HCT116 (cell line): Measurements from ENCODE around the gene ROCK1. TPM values are rescaled to one million over a fixed set of nuclear protein-coding genes. Genes with fewer than 3 reads are reported as not detected.

Experiments used
- ATAC-seq: fragments of 200-7000 bp; cut with Tn5 transposase; 2 replicates; pipeline ENCODE4 v1.9.1; 2020; ENCODE audit warnings: mild to moderate bottlenecking, moderate library complexity
- BruUV-seq: library from RNA; stranded (reverse); fragments of 400-500 nt; replicated peaks from 2 replicates; lab custom pipeline; 2021; lab: Mats Ljungman, UMichigan
- CTCF ChIA-PET: fragments of 300-600 bp; sonication (Branson Sonifier 250); formaldehyde crosslinking; loops from one replicate; lab custom pipeline; 2021; ENCODE audit warnings: antibody characterized with exemption; lab: Charles Lee
- POLR2A ChIA-PET: fragments of 300-600, 350-600 bp; sonication (Branson Sonifier 250); formaldehyde crosslinking; loops from one replicate; lab custom pipeline; 2021; ENCODE audit warnings: antibody characterized with exemption; lab: Charles Lee
- RAD21 ChIA-PET, 2 experiments: fragments of 300-600 bp; sonication (Branson Sonifier 250); formaldehyde crosslinking; loops; one replicate each; lab custom pipeline; 2023; ENCODE audit warnings: low total read pairs in 2 of 2; ENCODE audit not compliant: uncharacterized antibody in 2 of 2, unreplicated experiment in 2 of 2, low non-redundant PET in 1 of 2; lab: Charles Lee
- DNase-seq: peaks from one replicate; pipeline ENCODE4 v3.0.0-alpha.2; 2010; ENCODE audit warnings: low read depth, low spot score
- H2AFZ ChIP-seq: fragments of 200-600 bp; shearing (Covaris generic), sonication (generic); 2 replicates; pipeline ENCODE4 v1.6.1; 2017; ENCODE audit warnings: low read depth, mixed run types, mixed read lengths, antibody characterized with exemption, low read length; ENCODE audit not compliant: poor library complexity, severe bottlenecking
- H3K27ac ChIP-seq: 2 replicates; pipeline ENCODE4 v1.5.1; 2012; ENCODE audit warnings: low read depth, low read length
- H3K27me3 ChIP-seq: fragments of 200-600 bp; sonication (generic); 2 replicates; pipeline ENCODE4 v1.6.1; 2016; ENCODE audit warnings: mixed run types, low read length, mixed read lengths; ENCODE audit not compliant: insufficient read depth
- H3K36me3 ChIP-seq, 2 experiments: fragments of 200-500 bp in 1 of 2; fragments of 200-600 bp in 1 of 2; sonication (Bioruptor generic) in 1 of 2; sonication (generic) in 1 of 2; 2 replicates each; pipeline versions ENCODE4 v1.5.1 to v1.6.1; 2014 to 2016; ENCODE audit warnings: low read length in 2 of 2, inconsistent platforms in 1 of 2, mixed read lengths in 1 of 2, mixed run types in 1 of 2; ENCODE audit not compliant: insufficient read depth in 2 of 2, control insufficient read depth in 1 of 2
- H3K4me1 ChIP-seq, 2 experiments: fragments of 200-600 bp in 1 of 2; sonication (generic) in 1 of 2; 2 replicates each; pipeline versions ENCODE4 v1.5.1 to v1.6.1; 2012 to 2017; ENCODE audit warnings: low read length in 2 of 2, inconsistent platforms in 1 of 2, mild to moderate bottlenecking in 1 of 2, mixed read lengths in 1 of 2, mixed run types in 1 of 2, moderate library complexity in 1 of 2; ENCODE audit not compliant: insufficient read depth in 2 of 2, control insufficient read depth in 1 of 2
- H3K4me2 ChIP-seq: fragments of 200-600 bp; sonication (generic); 2 replicates; pipeline ENCODE4 v1.6.1; 2017; ENCODE audit warnings: mixed run types, low read length, mixed read lengths
- H3K4me3 ChIP-seq, 2 experiments: fragments of 200-600 bp in 1 of 2; sonication (generic) in 1 of 2; replicated peaks in 1 of 2; 2 replicates each; pipeline ENCODE4 v1.5.1; 2011 to 2016; ENCODE audit warnings: low read length in 2 of 2, control low read depth in 1 of 2, low read depth in 1 of 2, mild to moderate bottlenecking in 1 of 2, mixed read lengths in 1 of 2, mixed run types in 1 of 2
- H3K79me2 ChIP-seq: fragments of 200-600 bp; sonication (generic); 2 replicates; pipeline ENCODE4 v1.6.1; 2017; ENCODE audit warnings: mild to moderate bottlenecking, mixed run types, low read length, moderate library complexity, mixed read lengths; ENCODE audit not compliant: insufficient read depth
- H3K9ac ChIP-seq: fragments of 200-600 bp; sonication (generic); 2 replicates; pipeline ENCODE4 v1.6.1; 2016; ENCODE audit warnings: low read length, mixed read lengths
- H3K9me2 ChIP-seq: fragments of 200-600 bp; sonication (generic), shearing (Covaris generic); 2 replicates; pipeline ENCODE4 v1.6.1; 2017; ENCODE audit warnings: mixed run types, mild to moderate bottlenecking, moderate library complexity; ENCODE audit not compliant: insufficient read depth
- H3K9me3 ChIP-seq, 2 experiments: fragments of 200-500 bp in 1 of 2; fragments of 200-600 bp in 1 of 2; sonication (Bioruptor generic) in 1 of 2; sonication (generic) in 1 of 2; 2 replicates each; pipeline ENCODE4 v1.6.1; 2014 to 2017; ENCODE audit warnings: low read length in 2 of 2, mixed read lengths in 2 of 2, inconsistent platforms in 1 of 2, low read depth in 1 of 2, mild to moderate bottlenecking in 1 of 2, mixed run types in 1 of 2, moderate library complexity in 1 of 2; ENCODE audit not compliant: control insufficient read depth in 1 of 2, insufficient read depth in 1 of 2
- H4K20me1 ChIP-seq: fragments of 200-600 bp; sonication (generic), shearing (Covaris generic); 2 replicates; pipeline ENCODE4 v1.6.1; 2017; ENCODE audit warnings: mixed run types, mild to moderate bottlenecking, moderate library complexity; ENCODE audit not compliant: insufficient read depth
- ZNF274 ChIP-seq: fragments of 200-500 bp; sonication (Bioruptor generic); IDR thresholded peaks from 2 replicates; pipeline ENCODE4 v1.6.1; 2014; ENCODE audit warnings: mild to moderate bottlenecking, low read depth, low read length, inconsistent platforms
- intact Hi-C: fragments of 100-400 bp; cut with micrococcal nuclease; formaldehyde crosslinking; loops from 2 replicates; pipeline ENCODE4 v1.10.0; 2022
- total RNA-seq: library from RNA; stranded (reverse); gene quantifications from one replicate; pipeline ENCODE4 v1.2.1, GENCODE V29; 2021; ENCODE audit not compliant: unreplicated experiment
- TF ChIP-seq, protein P1 (sequence below): IDR thresholded peaks from 2 replicates; pipeline ENCODE4 v1.6.1; 2011; ENCODE audit warnings: mild to moderate bottlenecking, low read length, moderate library complexity; ENCODE audit not compliant: insufficient replicate concordance; ENCODE audit errors: extremely low read depth
- TF ChIP-seq, protein P2 (sequence below): IDR thresholded peaks from 2 replicates; pipeline ENCODE4 v1.6.1; 2012
- TF ChIP-seq, protein P3 (sequence below): IDR thresholded peaks from 2 replicates; pipeline ENCODE4 v1.6.1; 2012; ENCODE audit warnings: low read depth
- TF ChIP-seq, protein P4 (sequence below), 3 experiments: fragments of 200-600 bp in 1 of 3; sonication (generic) in 1 of 3; IDR thresholded peaks in 2 of 3; conservative IDR thresholded peaks in 1 of 3; 2 replicates each; pipeline ENCODE4 v1.5.1; 2012 to 2017; ENCODE audit warnings: low read depth in 2 of 3, low read length in 2 of 3, antibody characterized with exemption in 1 of 3, borderline replicate concordance in 1 of 3, control low read depth in 1 of 3, mild to moderate bottlenecking in 1 of 3, mixed read lengths in 1 of 3, mixed run types in 1 of 3, moderate library complexity in 1 of 3; ENCODE audit not compliant: insufficient read depth in 1 of 3

Gene ROCK1
- total RNA-seq, 1 experiment from 2014 or later: 38.1 TPM

DNA sequence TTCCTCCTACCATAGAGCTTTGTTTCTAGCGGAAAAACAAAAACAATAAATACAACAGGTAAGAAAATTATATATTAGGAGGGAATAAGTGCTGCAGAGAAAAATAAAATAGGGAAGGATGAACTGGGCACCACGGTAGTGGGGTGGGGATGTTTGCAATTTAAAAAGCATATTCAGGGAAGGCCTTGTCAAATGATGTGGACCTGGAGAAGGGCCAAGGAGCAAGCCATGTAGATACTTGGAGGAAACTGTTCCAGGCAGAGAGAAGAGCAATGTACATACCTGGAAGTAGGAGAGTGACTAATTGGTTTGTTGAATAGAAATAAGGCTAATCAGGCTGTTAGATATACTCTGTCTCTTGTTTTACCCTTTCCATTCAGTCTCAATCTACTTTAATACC, 136.5 kb downstream of the ROCK1 start (continued):
- TF ChIP-seq, protein P1, sequence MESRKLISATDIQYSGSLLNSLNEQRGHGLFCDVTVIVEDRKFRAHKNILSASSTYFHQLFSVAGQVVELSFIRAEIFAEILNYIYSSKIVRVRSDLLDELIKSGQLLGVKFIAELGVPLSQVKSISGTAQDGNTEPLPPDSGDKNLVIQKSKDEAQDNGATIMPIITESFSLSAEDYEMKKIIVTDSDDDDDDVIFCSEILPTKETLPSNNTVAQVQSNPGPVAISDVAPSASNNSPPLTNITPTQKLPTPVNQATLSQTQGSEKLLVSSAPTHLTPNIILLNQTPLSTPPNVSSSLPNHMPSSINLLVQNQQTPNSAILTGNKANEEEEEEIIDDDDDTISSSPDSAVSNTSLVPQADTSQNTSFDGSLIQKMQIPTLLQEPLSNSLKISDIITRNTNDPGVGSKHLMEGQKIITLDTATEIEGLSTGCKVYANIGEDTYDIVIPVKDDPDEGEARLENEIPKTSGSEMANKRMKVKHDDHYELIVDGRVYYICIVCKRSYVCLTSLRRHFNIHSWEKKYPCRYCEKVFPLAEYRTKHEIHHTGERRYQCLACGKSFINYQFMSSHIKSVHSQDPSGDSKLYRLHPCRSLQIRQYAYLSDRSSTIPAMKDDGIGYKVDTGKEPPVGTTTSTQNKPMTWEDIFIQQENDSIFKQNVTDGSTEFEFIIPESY: no peak
- no peak for TF ChIP-seq ZNF274
- TF ChIP-seq, protein P2, sequence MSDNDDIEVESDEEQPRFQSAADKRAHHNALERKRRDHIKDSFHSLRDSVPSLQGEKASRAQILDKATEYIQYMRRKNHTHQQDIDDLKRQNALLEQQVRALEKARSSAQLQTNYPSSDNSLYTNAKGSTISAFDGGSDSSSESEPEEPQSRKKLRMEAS: no peak

DNA sequence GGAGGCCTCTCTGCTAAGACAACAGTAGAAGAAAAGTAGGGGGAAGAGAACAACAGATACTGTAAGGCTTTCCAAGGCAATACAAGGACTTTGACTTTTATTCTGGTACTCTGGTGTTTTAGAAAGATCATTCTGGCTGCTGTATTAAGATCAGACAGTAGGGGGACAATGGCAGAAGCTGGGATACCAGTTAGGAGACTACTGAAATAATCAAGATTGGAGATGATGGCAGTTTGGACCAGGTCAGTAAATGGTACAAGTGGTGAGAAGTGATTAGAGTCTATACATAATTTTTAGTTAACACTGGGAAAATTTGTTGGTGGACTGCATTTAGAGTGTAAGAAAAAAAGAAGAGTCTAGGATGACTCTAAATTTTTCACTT, 139.7 kb downstream of the ROCK1 start:
- no peak overlapping the region for H3K4me2 ChIP-seq
- H4K20me1 ChIP-seq: no peaks in the 10 kb centered on the region
- no peak overlapping the region for H3K9ac ChIP-seq
- BruUV-seq: no TSS peak
- no peaks in the 10 kb centered on the region for H3K9me2 ChIP-seq
- peak; percentile 73 for ATAC-seq
- H3K36me3 ChIP-seq: peaks cover 14 to 19% of the 10 kb centered on the region in 2 experiments; a peak in 3 of 4 replicates
- TF ChIP-seq, protein P3, sequence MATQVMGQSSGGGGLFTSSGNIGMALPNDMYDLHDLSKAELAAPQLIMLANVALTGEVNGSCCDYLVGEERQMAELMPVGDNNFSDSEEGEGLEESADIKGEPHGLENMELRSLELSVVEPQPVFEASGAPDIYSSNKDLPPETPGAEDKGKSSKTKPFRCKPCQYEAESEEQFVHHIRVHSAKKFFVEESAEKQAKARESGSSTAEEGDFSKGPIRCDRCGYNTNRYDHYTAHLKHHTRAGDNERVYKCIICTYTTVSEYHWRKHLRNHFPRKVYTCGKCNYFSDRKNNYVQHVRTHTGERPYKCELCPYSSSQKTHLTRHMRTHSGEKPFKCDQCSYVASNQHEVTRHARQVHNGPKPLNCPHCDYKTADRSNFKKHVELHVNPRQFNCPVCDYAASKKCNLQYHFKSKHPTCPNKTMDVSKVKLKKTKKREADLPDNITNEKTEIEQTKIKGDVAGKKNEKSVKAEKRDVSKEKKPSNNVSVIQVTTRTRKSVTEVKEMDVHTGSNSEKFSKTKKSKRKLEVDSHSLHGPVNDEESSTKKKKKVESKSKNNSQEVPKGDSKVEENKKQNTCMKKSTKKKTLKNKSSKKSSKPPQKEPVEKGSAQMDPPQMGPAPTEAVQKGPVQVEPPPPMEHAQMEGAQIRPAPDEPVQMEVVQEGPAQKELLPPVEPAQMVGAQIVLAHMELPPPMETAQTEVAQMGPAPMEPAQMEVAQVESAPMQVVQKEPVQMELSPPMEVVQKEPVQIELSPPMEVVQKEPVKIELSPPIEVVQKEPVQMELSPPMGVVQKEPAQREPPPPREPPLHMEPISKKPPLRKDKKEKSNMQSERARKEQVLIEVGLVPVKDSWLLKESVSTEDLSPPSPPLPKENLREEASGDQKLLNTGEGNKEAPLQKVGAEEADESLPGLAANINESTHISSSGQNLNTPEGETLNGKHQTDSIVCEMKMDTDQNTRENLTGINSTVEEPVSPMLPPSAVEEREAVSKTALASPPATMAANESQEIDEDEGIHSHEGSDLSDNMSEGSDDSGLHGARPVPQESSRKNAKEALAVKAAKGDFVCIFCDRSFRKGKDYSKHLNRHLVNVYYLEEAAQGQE: no peak
- TF ChIP-seq, protein P4, sequence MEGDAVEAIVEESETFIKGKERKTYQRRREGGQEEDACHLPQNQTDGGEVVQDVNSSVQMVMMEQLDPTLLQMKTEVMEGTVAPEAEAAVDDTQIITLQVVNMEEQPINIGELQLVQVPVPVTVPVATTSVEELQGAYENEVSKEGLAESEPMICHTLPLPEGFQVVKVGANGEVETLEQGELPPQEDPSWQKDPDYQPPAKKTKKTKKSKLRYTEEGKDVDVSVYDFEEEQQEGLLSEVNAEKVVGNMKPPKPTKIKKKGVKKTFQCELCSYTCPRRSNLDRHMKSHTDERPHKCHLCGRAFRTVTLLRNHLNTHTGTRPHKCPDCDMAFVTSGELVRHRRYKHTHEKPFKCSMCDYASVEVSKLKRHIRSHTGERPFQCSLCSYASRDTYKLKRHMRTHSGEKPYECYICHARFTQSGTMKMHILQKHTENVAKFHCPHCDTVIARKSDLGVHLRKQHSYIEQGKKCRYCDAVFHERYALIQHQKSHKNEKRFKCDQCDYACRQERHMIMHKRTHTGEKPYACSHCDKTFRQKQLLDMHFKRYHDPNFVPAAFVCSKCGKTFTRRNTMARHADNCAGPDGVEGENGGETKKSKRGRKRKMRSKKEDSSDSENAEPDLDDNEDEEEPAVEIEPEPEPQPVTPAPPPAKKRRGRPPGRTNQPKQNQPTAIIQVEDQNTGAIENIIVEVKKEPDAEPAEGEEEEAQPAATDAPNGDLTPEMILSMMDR (IDR thresholded peaks at IDR 0.05 in 2 of 3, conservative IDR thresholded peaks at IDR 0.05 in 1 of 3; ENCODE audit: borderline replicate concordance in 1 of 3, insufficient read depth in 1 of 3, low read depth in 2 of 3, low read length in 2 of 3): peak in 2 of 3 experiments; percentile 60 to 66; a peak in 4 of 6 replicates
- TF ChIP-seq, all 23 proteins: peak for 1
- Histone ChIP-seq H3K9me3 (no peaks in the 10 kb centered on the region), H2AFZ (no peak overlapping the region), H3K27me3 (no peaks in the 10 kb centered on the region), H3K79me2 (no peaks in the 10 kb centered on the region), H3K4me1 (peaks cover 0 to 9% of the 10 kb centered on the region in 2 experiments; a peak in 2 of 4 replicates), H3K27ac (no peak overlapping the region), H3K4me3 (no peak overlapping the region)
- POLR2A ChIA-PET: no interaction called here
- RAD21 ChIA-PET: no interaction called here
- peak; percentile 16 for DNase-seq
- CTCF ChIA-PET: no interaction called here
- intact Hi-C loops: loop anchor here (10.0 kb wide), 1 partner anchor 53 kb away; no protein-coding TSS in a partner anchor
